Kidney epithelial cell (primary cell): ENCODE measurements around the gene HOXD12. TPM values are rescaled to one million over a fixed set of nuclear protein-coding genes. Genes with fewer than 3 reads are reported as not detected.
A peak's percentile ranks its signal among the peaks of the same experiment; 100 is the strongest.

ENCODE experiments used
- DNase-seq: peaks from one replicate; pipeline ENCODE4 v3.0.0-alpha.2; 2010; ENCODE audit warnings: low read depth
- H3K27me3 ChIP-seq: 2 replicates; pipeline ENCODE4 v1.6.0; 2011; ENCODE audit warnings: low read length; ENCODE audit not compliant: control insufficient read depth, insufficient read depth
- H3K36me3 ChIP-seq: 2 replicates; pipeline ENCODE4 v1.5.1; 2011; ENCODE audit warnings: low read length; ENCODE audit not compliant: control insufficient read depth, insufficient read depth
- H3K4me3 ChIP-seq: 2 replicates; pipeline ENCODE4 v1.5.1; 2011; ENCODE audit warnings: low read depth, mild to moderate bottlenecking, control low read depth, low read length
- CTCF ChIP-seq: IDR thresholded peaks from 2 replicates; pipeline ENCODE4 v1.5.1; 2011; ENCODE audit warnings: mild to moderate bottlenecking, moderate library complexity, low read length, control low read depth, inconsistent platforms; ENCODE audit not compliant: insufficient read depth, poor library complexity, severe bottlenecking
- total RNA-seq: library from RNA; depleted of rRNA; stranded (reverse); fragments of >200 nt; gene quantifications from 2 replicates; pipeline ENCODE4 v1.2.3, GENCODE V29; 2015

HOXD12 gene
- total RNA-seq, 1 donor from 2014 or later = not detected

- DNase-seq = no peak
- peaks cover 2% of the 10 kb centered on the region for H3K27me3 ChIP-seq
- no peak for TF ChIP-seq CTCF
- peak overlapping the region; percentile 59 for H3K4me3 ChIP-seq
- H3K36me3 ChIP-seq = no peaks in the 10 kb centered on the region
These were observed 21.8 kb downstream of the HOXD12 start for GRCh38 chr2:176121190-176122051.

GRCh38 chr2:176122052-176122682, 22.6 kb downstream of the HOXD12 start:
- Histone ChIP-seq H3K27me3 (peaks cover 2% of the 10 kb centered on the region), H3K36me3 (no peaks in the 10 kb centered on the region), H3K4me3 (peak overlapping the region; percentile 59)
- DNase-seq = no peak
- no peak for TF ChIP-seq CTCF

GRCh38 chr2:176122683-176123410, 23.3 kb downstream of the HOXD12 start, which contains the start of gene HOXD9:
Gene HOXD9, plus strand, starts transcription at chr2:176122719. Its CDS starts 50 bp downstream, at chr2:176122769.
- Histone ChIP-seq H3K36me3 (no peaks in the 10 kb centered on the region), H3K27me3 (no peaks in the 10 kb centered on the region), H3K4me3 (peak within 1 kb of the TSS; percentile 59)
- TF ChIP-seq CTCF = no peak
- DNase-seq = no peak

DNA sequence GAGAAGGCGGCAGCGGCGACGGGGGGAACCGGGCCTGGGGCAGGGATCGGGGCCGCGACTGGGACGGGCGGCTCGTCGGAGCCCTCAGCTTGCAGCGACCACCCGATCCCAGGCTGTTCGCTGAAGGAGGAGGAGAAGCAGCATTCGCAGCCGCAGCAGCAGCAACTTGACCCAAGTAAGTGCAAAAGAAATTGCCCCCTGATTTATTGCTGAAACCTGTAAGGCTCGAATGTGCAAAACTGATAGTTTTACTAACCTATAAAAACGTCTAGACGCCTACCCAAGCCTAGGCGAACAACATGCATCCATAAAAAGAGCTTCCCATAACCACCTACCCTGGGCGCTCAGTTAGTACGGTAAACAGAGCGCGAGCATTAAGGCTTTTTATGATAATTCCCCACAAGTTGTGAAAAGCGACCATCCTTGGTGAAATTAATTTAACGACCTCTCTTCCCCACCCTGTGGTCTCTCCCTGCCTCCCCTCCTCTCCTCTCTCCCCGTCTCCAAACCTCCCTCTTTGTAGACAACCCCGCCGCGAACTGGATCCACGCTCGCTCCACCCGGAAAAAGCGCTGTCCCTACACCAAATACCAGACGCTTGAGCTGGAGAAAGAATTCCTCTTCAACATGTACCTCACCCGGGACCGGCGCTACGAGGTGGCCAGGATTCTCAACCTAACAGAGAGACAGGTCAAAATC, 24.0 kb downstream of the HOXD12 start:
- Histone ChIP-seq H3K27me3 (no peaks in the 10 kb centered on the region), H3K4me3 (peak overlapping the region; percentile 59), H3K36me3 (no peaks in the 10 kb centered on the region)
- DNase-seq = no peak
- TF ChIP-seq CTCF = no peak

DNA sequence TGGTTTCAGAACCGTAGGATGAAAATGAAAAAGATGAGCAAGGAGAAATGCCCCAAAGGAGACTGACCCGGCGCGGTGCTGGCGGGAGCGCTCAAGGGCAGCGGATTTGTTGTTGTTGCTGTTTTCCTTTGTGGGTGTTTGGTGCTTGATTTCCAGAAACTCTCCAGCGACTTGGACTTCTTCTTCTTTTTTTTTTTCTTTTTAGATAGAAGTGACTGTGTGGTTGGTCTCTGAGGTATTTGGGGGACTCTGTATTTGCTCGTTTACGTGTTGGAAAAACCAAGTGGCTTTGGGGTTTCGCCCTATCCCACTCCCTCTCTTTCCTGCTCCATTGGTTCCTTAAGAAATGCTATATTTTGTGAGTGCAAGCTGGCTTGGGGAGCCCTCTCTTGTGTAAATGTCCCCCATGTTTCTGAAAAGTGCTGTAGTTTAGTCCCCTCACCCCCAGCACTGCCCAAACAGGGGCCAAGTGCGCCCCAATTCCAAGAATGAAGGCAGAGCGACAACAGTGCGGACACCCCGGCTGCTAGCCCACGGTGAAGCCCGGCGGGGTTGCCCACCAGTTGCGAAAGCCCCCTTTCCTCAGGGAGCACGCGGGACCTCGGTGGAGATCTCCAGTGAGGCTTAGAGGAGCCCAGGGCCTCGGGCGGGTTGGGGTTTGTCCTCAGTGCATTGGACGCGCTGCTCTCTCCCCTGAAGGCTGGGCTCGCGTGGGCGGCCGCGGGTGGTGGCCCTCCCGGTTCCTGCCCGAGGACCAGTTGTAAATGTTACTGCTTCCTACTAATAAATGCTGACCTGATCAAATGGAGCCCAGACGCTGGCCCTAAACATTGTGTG, 24.7 kb downstream of the HOXD12 start:
- Histone ChIP-seq H3K27me3 (no peaks in the 10 kb centered on the region), H3K4me3 (peak overlapping the region; percentile 59), H3K36me3 (no peaks in the 10 kb centered on the region)
- no peak for DNase-seq
- no peak for TF ChIP-seq CTCF
